RKO (cell line): ENCODE measurements around the gene ACSL1.
"Not testable (repeated sequence)": the region's sequence is repeated elsewhere in the genome, so short reads cannot be mapped to it uniquely, and the experiment has no call there.

Experiments used
- DNase-seq: peaks from one replicate; pipeline ENCODE4 v3.0.0-alpha.2; 2016; ENCODE audit warnings: low spot score

Gene ACSL1

GRCh38 chr4:184825896-184826690 is at the start of gene ACSL1:
Gene ACSL1 (minus strand): TSS chr4:184825968. CDS start chr4:184803514, 22,454 bp downstream.
- DNase-seq: peak; percentile 83

GRCh38 chr4:184873054-184873453 is 47.3 kb upstream of the ACSL1 start:
- DNase-seq: no peak

- DNase-seq: no peak
Observed at GRCh38 chr4:184870718-184871117, 45.0 kb upstream of the ACSL1 start.

- DNase-seq: no peak
Observed at GRCh38 chr4:184868623-184869022, 42.9 kb upstream of the ACSL1 start.

GRCh38 chr4:184863916-184864315 is 38.1 kb upstream of the ACSL1 start:
- DNase-seq: no peak

- no peak for DNase-seq
Observed at GRCh38 chr4:184861047-184861446, 35.3 kb upstream of the ACSL1 start.

- no peak for DNase-seq
Observed at GRCh38 chr4:184860018-184860779, 34.4 kb upstream of the ACSL1 start.

GRCh38 chr4:184857441-184858121 is 31.8 kb upstream of the ACSL1 start:
- DNase-seq: no peak

- no peak for DNase-seq
Observed at GRCh38 chr4:184856277-184856609, 30.5 kb upstream of the ACSL1 start.

- DNase-seq: no peak
Observed at GRCh38 chr4:184854673-184855072, 28.9 kb upstream of the ACSL1 start.

- DNase-seq: no peak
Observed at GRCh38 chr4:184853436-184853835, 27.7 kb upstream of the ACSL1 start.

- DNase-seq: no peak
Observed at GRCh38 chr4:184851886-184852285, 26.1 kb upstream of the ACSL1 start.

- DNase-seq: no peak
Observed at GRCh38 chr4:184851200-184851541, 25.4 kb upstream of the ACSL1 start.

- no peak for DNase-seq
Observed at GRCh38 chr4:184850431-184851199, 24.8 kb upstream of the ACSL1 start.

- DNase-seq: no peak
Observed at GRCh38 chr4:184850018-184850417, 24.2 kb upstream of the ACSL1 start.

- DNase-seq: no peak
Observed at GRCh38 chr4:184849185-184849584, 23.4 kb upstream of the ACSL1 start.

- no peak for DNase-seq
Observed at GRCh38 chr4:184848510-184848909, 22.7 kb upstream of the ACSL1 start.

- no peak for DNase-seq
Observed at GRCh38 chr4:184846531-184846930, 20.8 kb upstream of the ACSL1 start.

GRCh38 chr4:184845367-184846021 is 19.7 kb upstream of the ACSL1 start:
- no peak for DNase-seq

GRCh38 chr4:184844742-184845141 is 19.0 kb upstream of the ACSL1 start:
- DNase-seq: no peak

GRCh38 chr4:184843984-184844554 is 18.3 kb upstream of the ACSL1 start:
- DNase-seq: no peak

GRCh38 chr4:184839075-184839399 is 13.3 kb upstream of the ACSL1 start:
- not testable (repeated sequence) for DNase-seq
